UCSD-AML1 (cell line): ENCODE data around the gene EIF2B2.
A peak's percentile ranks its signal among the peaks of the same experiment; 100 is the strongest.

Experiments
- DNase-seq: peaks from one replicate; lab custom pipeline; 2025; ENCODE audit not compliant: unreplicated experiment; lab: John Stamatoyannopoulos, UW

Gene EIF2B2

DNA sequence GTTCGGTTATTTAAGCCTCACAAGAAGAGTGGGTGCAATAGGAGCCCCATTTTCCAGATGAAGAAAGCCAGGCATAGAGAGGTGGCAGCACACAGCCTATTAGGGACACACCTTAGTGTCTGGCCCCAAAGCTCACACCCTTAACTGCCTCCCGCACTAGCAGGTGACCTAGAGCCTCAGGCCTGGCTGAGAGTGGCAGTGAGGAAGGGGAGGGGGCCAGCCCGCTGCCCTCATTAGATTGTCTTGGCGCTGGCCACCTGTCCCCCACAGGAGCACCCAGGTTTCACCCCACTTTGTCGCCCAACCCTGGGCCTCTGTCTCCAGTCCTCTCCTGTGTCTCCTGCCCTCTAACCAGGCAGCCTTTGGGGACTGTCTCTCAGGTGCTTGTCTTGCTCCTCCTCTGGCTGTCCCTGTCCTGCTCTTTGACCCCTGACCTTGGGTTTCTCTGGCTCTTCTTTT is 28.8 kb upstream of the EIF2B2 start:
- DNase-seq = no peak

- no peak for DNase-seq
These were observed 28.2 kb upstream of the EIF2B2 start for GRCh38 chr14:74974364-74975058.

DNA sequence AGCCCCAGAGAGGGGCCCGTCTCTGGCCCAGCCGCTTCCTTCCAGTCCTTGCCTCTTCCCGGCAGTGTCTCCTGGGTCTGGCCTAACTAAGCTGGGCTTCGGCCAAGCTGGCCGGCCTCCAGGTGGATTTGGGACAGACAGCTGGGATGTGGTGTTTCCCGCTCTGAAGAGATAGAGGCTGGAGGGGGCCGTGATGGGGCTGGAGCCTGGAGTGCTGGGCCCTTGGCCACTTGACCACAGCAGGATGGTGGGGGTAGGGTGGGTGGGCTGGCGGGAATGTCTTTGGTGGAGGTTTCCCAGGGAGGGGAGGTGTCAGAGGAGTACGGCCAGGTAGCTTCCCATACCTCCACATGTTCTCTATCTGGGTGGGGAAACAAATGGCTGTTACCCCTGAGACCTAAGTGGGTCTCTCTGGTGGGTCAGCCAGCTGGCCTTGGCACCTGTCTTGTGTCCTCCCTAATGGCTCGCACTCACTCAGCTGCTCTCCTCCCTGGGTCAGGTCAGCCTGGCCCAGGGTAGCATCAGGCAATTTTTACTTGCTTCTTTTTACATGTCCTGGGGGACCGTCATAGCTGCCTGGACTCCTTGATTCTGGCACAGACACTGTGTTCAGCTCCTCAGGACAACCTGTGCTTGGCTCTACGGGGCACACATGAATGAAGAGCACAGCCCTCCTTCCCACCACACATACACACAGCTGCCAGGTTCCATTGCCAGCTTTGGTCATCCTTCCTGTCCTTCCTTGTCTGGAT is 27.5 kb upstream of the EIF2B2 start:
- no peak for DNase-seq

DNA sequence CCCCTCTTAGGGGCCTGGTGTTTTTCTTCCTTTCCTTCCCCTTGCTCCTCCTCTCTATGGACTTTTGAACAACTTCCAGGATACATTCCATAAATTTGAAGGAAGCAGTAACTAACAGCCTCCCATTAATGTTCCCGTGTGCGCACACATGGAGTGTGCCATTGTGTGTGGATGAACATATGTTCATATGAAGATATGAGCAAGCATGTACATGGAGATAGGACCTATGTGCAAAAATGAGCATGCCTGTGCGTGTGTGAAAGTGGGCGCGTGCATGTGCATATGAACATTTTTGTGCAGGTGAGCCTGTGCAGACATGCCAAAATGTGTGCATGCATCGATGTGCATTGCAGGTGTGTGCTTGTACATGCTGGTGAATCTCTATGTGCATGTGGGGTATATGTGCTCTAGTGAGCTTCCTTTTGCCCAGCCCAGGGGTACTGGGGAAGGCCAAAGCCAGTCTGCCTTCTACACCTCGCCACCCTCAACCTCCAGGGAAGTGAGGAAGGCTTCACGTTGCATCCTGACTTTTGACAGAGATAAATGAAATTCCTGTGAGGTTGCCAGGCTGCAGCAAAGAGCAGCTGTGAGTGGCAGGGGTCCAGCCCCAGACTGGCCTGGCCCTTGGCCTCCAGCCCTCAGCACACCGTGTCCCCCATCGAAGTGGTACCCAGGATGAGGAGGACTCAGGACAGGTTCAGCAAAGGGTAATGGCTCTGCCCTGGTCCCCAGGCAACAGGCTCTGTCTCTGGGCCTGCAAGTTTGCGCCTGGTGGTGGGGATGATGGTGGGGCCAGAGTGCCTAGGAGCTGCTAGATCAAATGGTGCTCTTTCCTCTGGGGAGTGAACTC is 26.2 kb upstream of the EIF2B2 start:
- DNase-seq = no peak

DNA sequence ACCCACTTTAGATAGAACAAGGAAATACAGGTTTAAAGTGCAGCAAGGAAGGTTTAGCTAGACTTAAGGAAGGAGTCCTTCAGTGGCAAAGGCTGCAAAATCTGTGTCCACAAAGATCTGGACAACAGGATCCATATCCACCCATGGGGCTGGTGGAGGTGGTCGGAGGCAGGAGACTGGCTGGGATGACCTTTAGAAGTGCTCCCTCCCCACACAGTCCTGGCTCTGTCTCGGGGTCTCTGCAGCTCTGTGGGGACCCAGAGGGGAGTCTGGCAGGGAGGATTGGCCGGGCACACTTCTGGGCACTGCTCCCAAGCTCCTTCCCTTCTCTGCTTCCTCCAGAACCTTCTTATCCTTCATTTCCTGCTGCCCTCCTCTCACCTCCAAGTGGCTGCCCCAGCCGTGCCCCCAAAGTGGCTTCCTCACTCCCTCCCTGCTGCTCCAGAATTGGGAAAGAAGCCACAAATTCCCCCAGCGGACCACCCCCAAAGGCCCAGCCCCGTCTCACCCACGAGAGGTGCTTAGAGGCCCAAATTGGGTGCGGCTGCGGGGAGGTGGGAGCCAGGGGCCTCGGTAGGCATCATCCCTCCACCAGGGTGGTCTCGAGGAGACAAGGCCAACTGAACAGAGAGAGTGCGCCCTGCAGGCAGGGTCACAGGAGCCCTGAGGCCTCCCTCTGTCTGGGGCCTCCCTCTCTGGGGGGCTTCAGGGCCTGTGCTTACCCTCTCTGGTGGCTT is 25.4 kb upstream of the EIF2B2 start:
- no peak for DNase-seq

DNA sequence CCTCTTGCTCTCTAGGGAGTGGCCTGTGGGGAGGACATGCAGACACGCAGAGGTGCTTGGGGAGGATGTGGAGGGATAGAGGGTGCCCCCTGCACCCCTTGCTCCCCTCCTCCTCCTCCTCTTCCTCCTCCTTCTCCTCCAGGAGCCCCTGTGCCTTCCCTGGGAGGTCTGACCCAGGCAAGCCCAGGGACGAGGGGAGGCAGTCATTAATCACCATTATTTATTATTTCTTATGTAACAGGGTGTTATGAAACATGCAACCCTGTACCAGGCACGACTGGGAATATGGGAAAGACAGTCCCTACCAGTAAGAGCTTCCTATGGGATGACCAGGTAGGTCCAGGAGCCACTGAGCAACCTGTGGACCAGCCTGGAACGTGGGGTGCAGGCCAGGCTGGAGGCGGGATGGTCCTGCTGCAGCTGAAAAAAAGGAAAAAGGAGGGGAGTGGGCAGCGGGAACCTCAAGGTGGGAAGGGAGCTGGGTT is 24.8 kb upstream of the EIF2B2 start:
- DNase-seq = no peak

DNA sequence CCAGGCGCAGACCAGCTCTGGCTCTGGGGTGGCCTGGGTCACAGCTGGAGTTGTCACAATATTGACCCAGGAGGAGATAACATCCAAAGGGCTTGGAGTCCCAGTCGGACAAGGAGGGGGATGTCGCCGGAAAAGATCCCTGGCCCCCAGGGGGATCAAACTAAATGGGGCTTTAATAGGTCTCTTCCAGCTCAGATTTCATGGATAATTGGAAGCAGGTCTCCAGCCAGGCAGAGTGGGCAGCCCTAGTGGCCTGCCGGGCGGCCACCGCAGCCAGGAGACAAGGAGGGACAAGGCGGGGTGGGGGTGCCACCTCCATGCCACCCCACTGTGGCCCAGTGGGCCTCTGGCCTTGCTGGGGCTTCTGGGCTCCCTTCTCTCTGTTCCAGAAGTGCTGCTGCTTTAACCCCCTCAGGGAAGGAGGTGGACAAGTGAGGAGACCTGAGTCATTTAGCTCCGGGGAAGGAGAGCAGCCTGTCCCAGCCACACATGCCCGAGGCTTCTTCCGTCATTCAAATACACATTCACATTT is 24.2 kb upstream of the EIF2B2 start:
- DNase-seq = no peak

- DNase-seq = no peak
These were observed 23.7 kb upstream of the EIF2B2 start for GRCh38 chr14:74979029-74979428.

- peak; percentile 42 for DNase-seq
These were observed 23.0 kb upstream of the EIF2B2 start for GRCh38 chr14:74979442-74980397.

DNA sequence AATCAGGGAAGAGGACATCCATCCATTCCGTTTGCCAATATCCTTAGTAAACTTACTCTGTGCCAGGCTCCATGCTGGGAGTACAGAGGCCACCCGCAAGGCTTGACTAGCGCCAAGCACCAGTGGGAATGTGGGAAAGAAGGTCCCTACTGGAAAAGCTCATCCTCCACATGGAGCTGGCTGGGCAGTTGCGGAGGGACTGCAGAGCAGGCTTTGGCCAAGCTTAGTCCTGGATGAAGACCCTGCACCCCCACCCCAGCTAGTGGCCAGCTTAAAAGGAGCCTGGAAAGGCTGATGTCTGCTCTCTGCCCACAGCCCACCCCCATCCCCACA is 22.4 kb upstream of the EIF2B2 start:
- DNase-seq = no peak

- DNase-seq = peak; percentile 63
These were observed 21.8 kb upstream of the EIF2B2 start for GRCh38 chr14:74980731-74981461.

- DNase-seq = no peak
These were observed 21.3 kb upstream of the EIF2B2 start for GRCh38 chr14:74981462-74981782.

DNA sequence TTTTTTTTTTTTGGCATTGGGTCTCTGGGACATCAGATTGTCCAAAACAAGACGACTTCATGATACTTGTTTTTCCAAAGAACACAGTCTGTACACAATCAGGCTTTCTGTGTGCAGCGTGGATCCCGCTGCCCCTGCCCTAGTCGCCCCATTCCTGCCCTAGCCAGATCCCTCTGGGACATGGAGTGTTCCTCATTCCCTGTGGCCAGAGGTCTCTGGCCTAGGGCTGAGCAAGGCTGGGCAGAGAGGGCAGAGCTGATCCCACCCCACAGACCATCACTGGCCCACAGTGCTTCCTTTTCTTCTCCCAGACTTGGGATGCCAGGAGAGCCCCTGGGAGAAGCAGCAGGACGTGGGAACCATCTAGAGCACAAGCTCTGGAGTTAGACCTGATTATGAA is 20.9 kb upstream of the EIF2B2 start:
- no peak for DNase-seq

- DNase-seq = no peak
These were observed 20.1 kb upstream of the EIF2B2 start for GRCh38 chr14:74982661-74983060.

DNA sequence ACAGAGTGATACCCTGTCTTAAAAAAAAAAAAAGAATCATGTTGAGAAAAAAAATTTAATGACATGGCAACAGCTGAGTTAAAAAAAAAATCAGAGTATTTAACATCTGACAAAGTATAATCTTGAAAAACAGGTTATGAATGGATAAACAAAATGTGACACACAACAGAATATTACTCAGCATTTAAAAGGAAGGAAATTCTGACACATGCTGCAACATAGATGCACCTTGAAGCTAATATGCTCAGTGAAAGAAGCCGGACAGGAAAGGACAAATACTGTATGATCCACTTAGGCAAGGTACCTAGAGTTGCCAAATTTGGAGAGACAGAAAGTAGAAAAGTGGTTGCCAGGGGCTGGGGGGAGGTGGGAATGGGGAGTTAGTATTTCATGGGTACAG is 19.4 kb upstream of the EIF2B2 start:
- no peak for DNase-seq

- no peak for DNase-seq
These were observed 18.3 kb upstream of the EIF2B2 start for GRCh38 chr14:74984236-74985027.

GRCh38 chr14:74985028-74985310 is 17.8 kb upstream of the EIF2B2 start:
- no peak for DNase-seq

DNA sequence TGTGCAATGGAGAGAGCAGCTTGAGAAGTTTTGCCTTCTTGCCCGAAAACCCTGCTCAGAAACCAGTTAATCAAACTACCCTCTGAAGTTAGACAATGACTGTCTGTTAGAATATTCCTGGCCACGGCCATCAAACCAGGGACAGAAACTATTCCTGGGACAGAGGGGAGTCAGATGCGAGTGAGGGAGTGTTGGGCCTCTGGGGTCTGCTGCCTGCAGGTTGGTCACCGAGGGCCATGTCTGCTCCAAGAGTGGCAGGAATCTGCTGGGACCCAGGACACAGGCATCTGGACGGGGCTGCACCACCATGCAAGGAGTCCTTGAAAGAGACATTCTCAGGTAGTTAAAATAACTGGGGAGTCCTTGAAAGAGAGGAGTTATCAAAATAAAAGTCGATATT is 16.9 kb upstream of the EIF2B2 start:
- DNase-seq = no peak

GRCh38 chr14:74988131-74988530 is 14.6 kb upstream of the EIF2B2 start:
- DNase-seq = no peak
